HepG2 (cell line): ENCODE measurements around the gene BATF. TPM values are rescaled to one million over a fixed set of nuclear protein-coding genes. Genes with fewer than 3 reads are reported as not detected.

Source experiments
- ATAC-seq: fragments of 200-7000 bp; cut with Tn5 transposase; 3 replicates; pipeline ENCODE4 v1.9.1; 2020; ENCODE audit warnings: mild to moderate bottlenecking, moderate library complexity
- BruUV-seq: library from RNA; stranded (reverse); fragments of 400-500 nt; replicated peaks from 2 replicates; lab custom pipeline; 2021; lab: Mats Ljungman, UMichigan
- CTCF ChIA-PET: fragments of 300-600 bp; formaldehyde crosslinking; extraction: SDS; loops from one replicate; lab custom pipeline; 2021; ENCODE audit warnings: low total read pairs, inconsistent platforms, low intra/inter-chr PET ratio; lab: Yijun Ruan, JAX
- POLR2A ChIA-PET: fragments of 350-600 bp; sonication (Branson Sonifier 250); formaldehyde crosslinking; loops from one replicate; lab custom pipeline; 2020; ENCODE audit warnings: antibody characterized with exemption, inconsistent platforms; lab: Yijun Ruan, JAX
- DNase-seq: peaks from one replicate; pipeline ENCODE4 v3.0.0-alpha.2; 2015; ENCODE audit warnings: low spot score
- FAIRE-seq: peaks from 3 replicates; lab custom pipeline; 2011; peaks lifted over from hg19 to GRCh38; lab: Jason Lieb, UNC
- H2AFZ ChIP-seq: one replicate; pipeline ENCODE4 v1.6.1; 2011; ENCODE audit warnings: low read length, inconsistent platforms
- H3K27ac ChIP-seq: fragments of 300-600 bp; 3 replicates; pipeline ENCODE4 v1.8.0; 2011; ENCODE audit warnings: mixed run types, mild to moderate bottlenecking, mixed read lengths, low read length, inconsistent platforms; ENCODE audit not compliant: insufficient read depth; ENCODE audit errors: extremely low read length
- H3K27me3 ChIP-seq, 2 experiments: fragments of 200-600 bp in 1 of 2; 2 replicates in 1 of 2; 3 replicates in 1 of 2; pipeline versions ENCODE4 v1.6.0 to v1.8.0; 2011; ENCODE audit warnings: low read length in 2 of 2, mild to moderate bottlenecking in 2 of 2, moderate library complexity in 2 of 2, inconsistent platforms in 1 of 2; ENCODE audit not compliant: insufficient read depth in 2 of 2, control insufficient read depth in 1 of 2
- H3K36me3 ChIP-seq, 2 experiments: fragments of 200-600 bp in 1 of 2; replicated peaks in 1 of 2; 2 replicates in 1 of 2; 3 replicates in 1 of 2; pipeline versions ENCODE4 v1.5.1 to v1.8.0; 2011; ENCODE audit warnings: low read length in 2 of 2, inconsistent platforms in 1 of 2; ENCODE audit not compliant: insufficient read depth in 2 of 2, control insufficient read depth in 1 of 2
- H3K4me1 ChIP-seq: 2 replicates; pipeline ENCODE4 v1.5.1; 2012; ENCODE audit warnings: low read length, inconsistent platforms; ENCODE audit not compliant: insufficient read depth
- H3K4me2 ChIP-seq: 2 replicates; pipeline ENCODE4 v1.6.0; 2011; ENCODE audit warnings: low read depth, low read length, inconsistent platforms
- H3K4me3 ChIP-seq, 3 experiments: fragments of 200-600 bp in 1 of 3; sonication (generic), shearing (Covaris generic) in 1 of 3; replicated peaks in 1 of 3; 2 replicates each; pipeline ENCODE4 v1.5.1; 2011 to 2016; ENCODE audit warnings: low read length in 3 of 3, inconsistent platforms in 2 of 3, low read depth in 2 of 3, mild to moderate bottlenecking in 2 of 3, control low read depth in 1 of 3, mixed read lengths in 1 of 3; ENCODE audit not compliant: insufficient read depth in 1 of 3
- H3K79me2 ChIP-seq: one replicate; pipeline ENCODE4 v1.6.1; 2011; ENCODE audit warnings: low read length, inconsistent platforms; ENCODE audit not compliant: insufficient read depth
- H3K9ac ChIP-seq: 2 replicates; pipeline ENCODE4 v1.6.0; 2011; ENCODE audit warnings: mild to moderate bottlenecking, low read depth, low read length, inconsistent platforms; ENCODE audit not compliant: insufficient read depth
- H3K9me3 ChIP-seq: 2 replicates; pipeline ENCODE4 v1.5.1; 2012; ENCODE audit warnings: mild to moderate bottlenecking, low read length
- H4K20me1 ChIP-seq: 2 replicates; pipeline ENCODE4 v1.6.0; 2011; ENCODE audit warnings: inconsistent platforms, mild to moderate bottlenecking, low read length, moderate library complexity; ENCODE audit not compliant: insufficient read depth
- ATF2 ChIP-seq: sonication (generic); formaldehyde crosslinking; IDR thresholded peaks from 2 replicates; pipeline ENCODE4 v1.4.0; 2020; ENCODE audit warnings: missing genetic modification reagents
- BHLHE40 ChIP-seq: IDR thresholded peaks from 2 replicates; pipeline ENCODE4 v1.6.1; 2011; ENCODE audit warnings: low read length, improper control_type of control experiment
- CEBPB ChIP-seq: IDR thresholded peaks from 2 replicates; pipeline ENCODE4 v1.6.1; 2011; ENCODE audit warnings: low read depth, low read length, improper control_type of control experiment, borderline replicate concordance
- CEBPG ChIP-seq: IDR thresholded peaks from 2 replicates; pipeline ENCODE4 v1.6.1; 2016
- JUND ChIP-seq: sonication (generic); formaldehyde crosslinking; IDR thresholded peaks from 2 replicates; pipeline ENCODE4 v1.8.0; 2022; ENCODE audit warnings: mild to moderate bottlenecking, missing genetic modification reagents
- KDM5B ChIP-seq: sonication (generic); formaldehyde crosslinking; IDR thresholded peaks from 2 replicates; pipeline ENCODE4 v1.4.0; 2020; ENCODE audit warnings: missing genetic modification reagents, mild to moderate bottlenecking, borderline replicate concordance
- NR3C1 ChIP-seq: sonication (generic); formaldehyde crosslinking; IDR thresholded peaks from 2 replicates; pipeline ENCODE4 v1.4.0; 2020; ENCODE audit warnings: missing genetic modification reagents
- PLRG1 ChIP-seq: fragments of 450-650 bp; conservative IDR thresholded peaks from 2 replicates; pipeline ENCODE4 v1.6.1; 2016
- SP2 ChIP-seq: sonication (generic); formaldehyde crosslinking; IDR thresholded peaks from 2 replicates; pipeline ENCODE4 v1.5.1; 2020; ENCODE audit warnings: mild to moderate bottlenecking, missing genetic modification reagents
- ZGPAT ChIP-seq: IDR thresholded peaks from 2 replicates; pipeline ENCODE4 v1.6.1; 2016; ENCODE audit warnings: mild to moderate bottlenecking
- ZNF225 ChIP-seq: sonication (generic); formaldehyde crosslinking; IDR thresholded peaks from 2 replicates; pipeline ENCODE4 v1.4.0; 2020; ENCODE audit warnings: mild to moderate bottlenecking, missing genetic modification reagents
- ZNF251 ChIP-seq: sonication (generic); formaldehyde crosslinking; IDR thresholded peaks from 2 replicates; pipeline ENCODE4 v1.9.0; 2021; ENCODE audit warnings: mild to moderate bottlenecking, missing genetic modification reagents
- ZNF326 ChIP-seq: sonication (generic); formaldehyde crosslinking; IDR thresholded peaks from 2 replicates; pipeline ENCODE4 v1.4.0; 2020; ENCODE audit warnings: missing genetic modification reagents, borderline replicate concordance
- ZNF414 ChIP-seq: sonication (generic); formaldehyde crosslinking; IDR thresholded peaks from 2 replicates; pipeline ENCODE4 v1.5.0; 2020; ENCODE audit warnings: missing genetic modification reagents
- ZNF614 ChIP-seq: IDR thresholded peaks from 2 replicates; pipeline ENCODE4 v1.6.1; 2018; ENCODE audit warnings: missing biosample characterization, missing genetic modification reagents, inconsistent platforms, borderline replicate concordance
- ZNF704 ChIP-seq: sonication (generic); formaldehyde crosslinking; IDR thresholded peaks from 2 replicates; pipeline ENCODE4 v1.8.1; 2023; ENCODE audit warnings: mild to moderate bottlenecking, inconsistent platforms, moderate library complexity, missing genetic modification reagents, borderline replicate concordance
- ZNF780A ChIP-seq: sonication (generic); formaldehyde crosslinking; IDR thresholded peaks from 2 replicates; pipeline ENCODE4 v1.8.0; 2022; ENCODE audit warnings: mild to moderate bottlenecking, missing genetic modification reagents, moderate library complexity
- ZNF788 ChIP-seq: sonication (generic); formaldehyde crosslinking; IDR thresholded peaks from 2 replicates; pipeline ENCODE4 v1.5.0; 2020; ENCODE audit warnings: mild to moderate bottlenecking, missing genetic modification reagents, borderline replicate concordance
- WGBS: methylation state at CpG from one replicate; pipeline ENCODE4 v1.1.6; 2017; ENCODE audit warnings: low lambda C conversion rate; 5-methylcytosine and 5-hydroxymethylcytosine counted together
- in situ Hi-C: cut with HindIII; loops from 2 replicates; pipeline ENCODE4 v1.10.0; 2017; ENCODE audit warnings: low pct_unique_long_range_greater_than_20kb; ENCODE audit not compliant: extremely low pct_ligation_motif_present
- intact Hi-C: fragments of 100-400 bp; cut with micrococcal nuclease; formaldehyde crosslinking; loops from one replicate; pipeline ENCODE4 v1.10.0; 2022; ENCODE audit not compliant: unreplicated experiment
- polyA plus RNA-seq, 8 experiments: library from polyadenylated mRNA; depleted of rRNA in 3 of 8; stranded (reverse) in 7 of 8; unstranded in 1 of 8; fragments of >200 nt; fragmentation: Illumina TruSeq in 4 of 8; extraction: Trizol in 4 of 8; gene quantifications; 2 replicates each; pipeline versions ENCODE4 v1.2.1 to v1.2.3, GENCODE V29; 2011 to 2016; ENCODE audit warnings: low read depth in 4 of 8, missing spikeins in 1 of 8, mixed read lengths in 1 of 8; ENCODE audit not compliant: insufficient read depth in 1 of 8
- total RNA-seq, 5 experiments: library from RNA; depleted of rRNA; stranded (reverse); fragments of >200 nt; fragmentation: Illumina TruSeq; extraction: Trizol; gene quantifications; 2 replicates each; pipeline ENCODE4 v1.2.3, GENCODE V29; 2016; ENCODE audit warnings: low read depth in 1 of 5

BATF gene
- total and polyA plus RNA-seq, 2 of the 13 experiments (the other 11 are each of a cell fraction or from before 2014, with no cell fraction given): 0.22 to 0.37 TPM

GRCh38 chr14:75525969-75526368 is 3.7 kb downstream of the BATF start:
- Histone ChIP-seq H2AFZ (no peak overlapping the region), H3K27me3 (peaks cover 0 to 2% of the 10 kb centered on the region in 2 experiments; a peak in 2 of 5 replicates), H3K9ac (no peak overlapping the region), H3K4me2 (no peak overlapping the region), H3K27ac (no peak overlapping the region), H4K20me1 (no peaks in the 10 kb centered on the region), H3K4me1 (peaks cover 24% of the 10 kb centered on the region), H3K36me3 (no peaks in the 10 kb centered on the region), H3K79me2 (no peaks in the 10 kb centered on the region), H3K4me3 (no peak overlapping the region), H3K9me3 (no peaks in the 10 kb centered on the region)
- WGBS: 87% methylated on average over 1 of the region's 1 CpG
- FAIRE-seq (no peak), ATAC-seq (no peak), DNase-seq (no peak)
- ChIA-PET CTCF (no interaction called here), POLR2A (interaction anchor here (1.3 kb wide), 1 partner anchor 10 kb away, joined by 4 read pairs; no protein-coding TSS in a partner anchor)
- BruUV-seq: no TSS peak
- intact Hi-C loops (no loop called here), in situ Hi-C loops (no loop called here)
- TF ChIP-seq ATF2 (CRISPR knock-in tag): no peak
- TF ChIP-seq ZNF225 (CRISPR knock-in tag): no peak
- no peak for TF ChIP-seq ZGPAT (CRISPR knock-in tag)
- no peak for TF ChIP-seq NR3C1 (CRISPR knock-in tag)
- TF ChIP-seq ZNF614: no peak
- no peak for TF ChIP-seq CEBPB
- no peak for TF ChIP-seq CEBPG
- no peak for TF ChIP-seq PLRG1
- TF ChIP-seq ZNF788 (CRISPR knock-in tag): no peak
- TF ChIP-seq SP2 (CRISPR knock-in tag): no peak
- no peak for TF ChIP-seq ZNF251 (CRISPR knock-in tag)
- no peak for TF ChIP-seq ZNF780A
- no peak for TF ChIP-seq BHLHE40
- TF ChIP-seq JUND (CRISPR knock-in tag): no peak
- TF ChIP-seq ZNF326 (CRISPR knock-in tag): no peak
- TF ChIP-seq KDM5B: no peak
- no peak for TF ChIP-seq ZNF414 (CRISPR knock-in tag)
- TF ChIP-seq ZNF704 (CRISPR knock-in tag): no peak
